ENCODE data around the gene GOLGA6L2.
"Not testable (repeated sequence)": the region's sequence is repeated elsewhere in the genome, so short reads cannot be mapped to it uniquely, and the experiment has no call there.

GOLGA6L2 gene

DNA sequence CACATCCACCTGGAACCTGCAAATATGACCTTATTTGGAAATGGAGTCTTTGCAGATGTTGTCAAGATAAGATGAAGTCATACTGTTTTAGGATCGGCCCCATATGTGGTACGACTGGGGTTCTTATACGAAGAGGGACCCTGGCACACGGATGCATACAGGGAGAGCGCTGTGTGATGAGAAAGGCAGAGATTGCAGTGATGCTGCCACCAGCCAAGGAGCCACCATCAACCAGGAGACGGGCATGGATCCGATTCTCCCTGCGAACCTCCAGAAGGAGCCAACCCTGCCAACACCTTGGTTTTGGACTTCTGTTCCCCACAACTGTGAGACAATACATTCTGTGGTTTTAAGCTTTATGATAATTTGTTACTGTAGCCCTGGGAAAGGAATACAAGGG lies 31.2 kb downstream of the GOLGA6L2 start:
- not testable (repeated sequence) for H3K36me3 ChIP-seq (ENCODE audit: control insufficient read depth in 1 of 2, insufficient read depth in 2 of 2, low read depth in 1 of 2, low read length in 2 of 2); H3K14ac ChIP-seq (ENCODE audit: low read length in 2 of 2); H3K23ac ChIP-seq (ENCODE audit: low read length in 2 of 2); H3K4me1 ChIP-seq (ENCODE audit: control insufficient read depth, insufficient read depth, low read depth, low read length); H3K4me3 ChIP-seq (ENCODE audit: insufficient read depth in 1 of 2, low read depth in 1 of 2, low read length in 2 of 2); H2AFZ ChIP-seq (ENCODE audit: low read depth, low read length); H3K18ac ChIP-seq (ENCODE audit: low read depth in 1 of 2, low read length in 2 of 2); H2BK120ac ChIP-seq (ENCODE audit: low read depth, low read length); H2BK15ac ChIP-seq (ENCODE audit: low read depth, poor library complexity, severe bottlenecking); H3K27ac ChIP-seq (ENCODE audit: low read length, poor library complexity, severe bottlenecking); H3K79me1 ChIP-seq (replicated peaks; ENCODE audit: low read length, poor library complexity, severe bottlenecking); H2BK12ac ChIP-seq (ENCODE audit: low read length in 2 of 2); H3K4me2 ChIP-seq (ENCODE audit: low read length, poor library complexity, severe bottlenecking); H3K9ac ChIP-seq (ENCODE audit: low read length); H3K27me3 ChIP-seq (ENCODE audit: control insufficient read depth in 1 of 2, insufficient read depth in 1 of 2, low read length in 2 of 2); H3K9me3 ChIP-seq (ENCODE audit: control insufficient read depth, low read length); H4K8ac ChIP-seq (ENCODE audit: low read length); H2BK5ac ChIP-seq (ENCODE audit: low read depth, low read length, poor library complexity, severe bottlenecking); H4K91ac ChIP-seq (ENCODE audit: low read length); H2AK5ac ChIP-seq (ENCODE audit: low read length, severe bottlenecking); DNase-seq; H3K4ac ChIP-seq (ENCODE audit: low read depth in 1 of 2, low read length in 2 of 2)
- WGBS, result 87% methylated on average over 8 of the region's 8 CpGs

DNA sequence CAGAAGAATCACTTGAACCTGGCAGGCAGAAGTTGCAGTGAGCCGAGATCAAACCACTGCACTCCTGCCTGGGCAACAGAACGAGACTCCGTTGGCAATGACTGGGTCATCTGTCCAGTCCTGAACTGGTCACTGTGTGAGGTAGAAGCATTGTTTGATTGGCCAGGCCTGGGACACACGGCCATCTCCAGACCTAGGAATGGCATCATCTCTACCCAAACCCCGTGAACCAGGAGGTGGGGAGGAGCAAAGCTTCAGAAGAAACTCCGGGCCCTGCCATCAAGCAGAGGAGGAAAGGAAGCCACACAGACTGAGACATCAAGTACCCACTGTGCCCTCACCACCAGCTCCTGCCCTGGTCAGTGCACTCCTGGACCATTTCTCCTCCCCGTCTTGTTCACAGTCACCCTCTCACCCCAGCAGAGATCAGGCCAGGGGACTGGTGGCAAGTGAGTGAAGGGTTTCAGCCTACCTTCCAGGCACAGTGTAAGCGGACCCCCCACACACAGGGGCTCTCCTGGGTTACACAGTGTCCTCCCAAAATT lies 31.6 kb downstream of the GOLGA6L2 start:
- H2AK5ac ChIP-seq (ENCODE audit: low read length, severe bottlenecking), result no peak overlapping the region
- 82% methylated on average over 7 of the region's 8 CpGs for WGBS

DNA sequence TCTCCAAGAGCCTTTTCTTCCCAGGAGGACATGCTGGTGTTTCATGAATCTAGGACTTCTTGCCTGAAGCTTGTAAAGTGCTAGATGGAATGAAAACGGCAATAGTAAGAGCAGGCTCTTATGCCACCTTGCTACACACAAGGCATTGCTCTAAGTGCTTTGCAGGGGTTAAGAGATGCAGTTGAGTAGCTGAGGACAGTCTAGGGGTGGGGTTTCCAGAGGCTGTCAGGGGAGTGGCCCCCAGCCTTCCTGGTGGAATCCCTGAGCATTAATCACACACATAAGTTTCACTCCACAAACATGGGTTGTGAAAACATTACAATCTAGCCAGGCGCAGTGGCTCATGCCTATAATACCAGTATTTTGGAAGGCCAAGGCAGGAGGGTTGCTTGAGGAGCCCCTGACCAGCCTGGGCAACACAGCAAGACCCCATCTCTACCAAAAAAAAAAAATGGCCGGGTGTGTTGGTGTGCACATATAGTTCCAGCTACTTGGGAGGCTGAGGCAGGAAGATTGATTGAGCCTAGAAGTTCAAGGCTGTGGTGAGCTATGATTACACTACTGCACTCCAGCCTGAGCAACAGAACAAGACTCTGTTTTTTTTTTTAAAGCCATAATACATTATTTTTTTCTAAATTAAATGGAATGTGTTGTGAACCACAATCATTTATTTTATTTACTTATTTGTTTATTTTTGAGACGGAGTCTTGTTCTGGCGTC lies 34.0 kb downstream of the GOLGA6L2 start:
- not testable (repeated sequence) for H4K8ac ChIP-seq (ENCODE audit: low read length); H2BK12ac ChIP-seq (ENCODE audit: low read length in 2 of 2); H3K18ac ChIP-seq (ENCODE audit: low read depth in 1 of 2, low read length in 2 of 2); H3K79me1 ChIP-seq (replicated peaks; ENCODE audit: low read length, poor library complexity, severe bottlenecking); H2BK15ac ChIP-seq (ENCODE audit: low read depth, poor library complexity, severe bottlenecking); H3K4ac ChIP-seq (ENCODE audit: low read depth in 1 of 2, low read length in 2 of 2); DNase-seq; H4K91ac ChIP-seq (ENCODE audit: low read length); H3K4me1 ChIP-seq (ENCODE audit: control insufficient read depth, insufficient read depth, low read depth, low read length); H3K23ac ChIP-seq (ENCODE audit: low read length in 2 of 2); H3K4me2 ChIP-seq (ENCODE audit: low read length, poor library complexity, severe bottlenecking); H2AK5ac ChIP-seq (ENCODE audit: low read length, severe bottlenecking); H2BK120ac ChIP-seq (ENCODE audit: low read depth, low read length); H3K4me3 ChIP-seq (ENCODE audit: insufficient read depth in 1 of 2, low read depth in 1 of 2, low read length in 2 of 2); H2BK5ac ChIP-seq (ENCODE audit: low read depth, low read length, poor library complexity, severe bottlenecking); H3K9ac ChIP-seq (ENCODE audit: low read length); H3K27ac ChIP-seq (ENCODE audit: low read length, poor library complexity, severe bottlenecking); H2AFZ ChIP-seq (ENCODE audit: low read depth, low read length); H3K9me3 ChIP-seq (ENCODE audit: control insufficient read depth, low read length); H3K14ac ChIP-seq (ENCODE audit: low read length in 2 of 2); H3K36me3 ChIP-seq (ENCODE audit: control insufficient read depth in 1 of 2, insufficient read depth in 2 of 2, low read depth in 1 of 2, low read length in 2 of 2); H3K27me3 ChIP-seq (ENCODE audit: control insufficient read depth in 1 of 2, insufficient read depth in 1 of 2, low read length in 2 of 2)
- 90% methylated on average over 2 of the region's 5 CpGs for WGBS

More for the DNA sequence above, 31.6 kb downstream of the GOLGA6L2 start:
- no peak overlapping the region for H3K4me3 ChIP-seq (ENCODE audit: insufficient read depth in 1 of 2, low read depth in 1 of 2, low read length in 2 of 2)
- no peak overlapping the region for H2BK12ac ChIP-seq (ENCODE audit: low read length in 2 of 2)
- H3K23ac ChIP-seq (ENCODE audit: low read length in 2 of 2), result no peak overlapping the region
- H3K36me3 ChIP-seq (ENCODE audit: control insufficient read depth in 1 of 2, insufficient read depth in 2 of 2, low read depth in 1 of 2, low read length in 2 of 2), result no peaks in the 10 kb centered on the region
- H3K79me1 ChIP-seq (replicated peaks; ENCODE audit: low read length, poor library complexity, severe bottlenecking), result no peaks in the 10 kb centered on the region
- H2BK5ac ChIP-seq (ENCODE audit: low read depth, low read length, poor library complexity, severe bottlenecking), result no peak overlapping the region
- H3K27ac ChIP-seq (ENCODE audit: low read length, poor library complexity, severe bottlenecking), result no peak overlapping the region
- no peaks in the 10 kb centered on the region for H3K4me1 ChIP-seq (ENCODE audit: control insufficient read depth, insufficient read depth, low read depth, low read length)
- no peak overlapping the region for H2AFZ ChIP-seq (ENCODE audit: low read depth, low read length)
- H3K27me3 ChIP-seq (ENCODE audit: control insufficient read depth in 1 of 2, insufficient read depth in 1 of 2, low read length in 2 of 2), result peaks cover 0 to 3% of the 10 kb centered on the region in 2 experiments
- H3K9ac ChIP-seq (ENCODE audit: low read length), result no peak overlapping the region
- H3K14ac ChIP-seq (ENCODE audit: low read length in 2 of 2), result no peak overlapping the region
- H4K91ac ChIP-seq (ENCODE audit: low read length), result no peak overlapping the region
- no peak overlapping the region for H4K8ac ChIP-seq (ENCODE audit: low read length)
- H2BK120ac ChIP-seq (ENCODE audit: low read depth, low read length), result no peak overlapping the region
- H3K18ac ChIP-seq (ENCODE audit: low read depth in 1 of 2, low read length in 2 of 2), result no peak overlapping the region
- no peak for DNase-seq
- no peak overlapping the region for H2BK15ac ChIP-seq (ENCODE audit: low read depth, poor library complexity, severe bottlenecking)
- no peaks in the 10 kb centered on the region for H3K9me3 ChIP-seq (ENCODE audit: control insufficient read depth, low read length)
- no peak overlapping the region for H3K4me2 ChIP-seq (ENCODE audit: low read length, poor library complexity, severe bottlenecking)
- H3K4ac ChIP-seq (ENCODE audit: low read depth in 1 of 2, low read length in 2 of 2), result no peak overlapping the region

- 77% methylated on average over 10 of the region's 10 CpGs for WGBS
Observed at GRCh38 chr15:23411841-23412240, 35.2 kb downstream of the GOLGA6L2 start.

More at GRCh38 chr15:23411841-23412240, 35.2 kb downstream of the GOLGA6L2 start:
- H3K4me1 ChIP-seq (ENCODE audit: control insufficient read depth, insufficient read depth, low read depth, low read length), result no peaks in the 10 kb centered on the region
- H3K9ac ChIP-seq (ENCODE audit: low read length), result no peak overlapping the region
- no peak overlapping the region for H2AFZ ChIP-seq (ENCODE audit: low read depth, low read length)
- H3K36me3 ChIP-seq (ENCODE audit: control insufficient read depth in 1 of 2, insufficient read depth in 2 of 2, low read depth in 1 of 2, low read length in 2 of 2), result no peaks in the 10 kb centered on the region
- no peaks in the 10 kb centered on the region for H3K9me3 ChIP-seq (ENCODE audit: control insufficient read depth, low read length)
- no peaks in the 10 kb centered on the region for H3K79me1 ChIP-seq (replicated peaks; ENCODE audit: low read length, poor library complexity, severe bottlenecking)
- H4K91ac ChIP-seq (ENCODE audit: low read length), result no peak overlapping the region
- H4K8ac ChIP-seq (ENCODE audit: low read length), result no peak overlapping the region
- H3K18ac ChIP-seq (ENCODE audit: low read depth in 1 of 2, low read length in 2 of 2), result no peak overlapping the region
- H3K14ac ChIP-seq (ENCODE audit: low read length in 2 of 2), result no peak overlapping the region
- no peak overlapping the region for H2BK120ac ChIP-seq (ENCODE audit: low read depth, low read length)
- peaks cover 0 to 7% of the 10 kb centered on the region in 2 experiments for H3K27me3 ChIP-seq (ENCODE audit: control insufficient read depth in 1 of 2, insufficient read depth in 1 of 2, low read length in 2 of 2)
- no peak overlapping the region for H3K4me2 ChIP-seq (ENCODE audit: low read length, poor library complexity, severe bottlenecking)
- no peak overlapping the region for H3K4me3 ChIP-seq (ENCODE audit: insufficient read depth in 1 of 2, low read depth in 1 of 2, low read length in 2 of 2)
- no peak overlapping the region for H3K23ac ChIP-seq (ENCODE audit: low read length in 2 of 2)
- no peak overlapping the region for H2BK15ac ChIP-seq (ENCODE audit: low read depth, poor library complexity, severe bottlenecking)
- no peak overlapping the region for H2BK12ac ChIP-seq (ENCODE audit: low read length in 2 of 2)
- H2AK5ac ChIP-seq (ENCODE audit: low read length, severe bottlenecking), result no peak overlapping the region
- no peak overlapping the region for H3K27ac ChIP-seq (ENCODE audit: low read length, poor library complexity, severe bottlenecking)
- no peak overlapping the region for H3K4ac ChIP-seq (ENCODE audit: low read depth in 1 of 2, low read length in 2 of 2)
- DNase-seq, result no peak
- no peak overlapping the region for H2BK5ac ChIP-seq (ENCODE audit: low read depth, low read length, poor library complexity, severe bottlenecking)

Measured in mesenchymal stem cell (in vitro differentiated cells and primary cell).